H1 (cell line): ENCODE results near the gene RABGGTA. TPM values are rescaled to one million over a fixed set of nuclear protein-coding genes. Genes with fewer than 3 reads are reported as not detected.

Source experiments
- CTCF ChIA-PET: fragments of 300-600 bp; sonication (Branson Sonifier 250); formaldehyde crosslinking; loops from one replicate; lab custom pipeline; 2021; ENCODE audit not compliant: partially characterized antibody; lab: Charles Lee
- POLR2A ChIA-PET: fragments of 300-600 bp; sonication (Branson Sonifier 250); formaldehyde crosslinking; loops from one replicate; lab custom pipeline; 2021; ENCODE audit warnings: inconsistent platforms; ENCODE audit not compliant: partially characterized antibody; lab: Charles Lee
- DNase-seq, 2 experiments: peaks; one replicate each; pipeline versions ENCODE4 v3.0.0 to v3.0.0-alpha.2; 2010 to 2022; ENCODE audit warnings: low spot score in 2 of 2, low read depth in 1 of 2, mixed read lengths in 1 of 2
- FAIRE-seq: peaks from 2 replicates; lab custom pipeline; 2011; peaks lifted over from hg19 to GRCh38; lab: Jason Lieb, UNC
- H2AFZ ChIP-seq: 2 replicates; pipeline ENCODE4 v1.8.1; 2012; ENCODE audit warnings: low read length, inconsistent platforms
- H2AK5ac ChIP-seq: 2 replicates; pipeline ENCODE4 v1.6.1; 2013; ENCODE audit warnings: low read depth, low read length
- H2BK120ac ChIP-seq: replicated peaks from 2 replicates; pipeline ENCODE3; 2013; ENCODE audit warnings: low read depth, low read length, inconsistent platforms
- H2BK12ac ChIP-seq: 2 replicates; pipeline ENCODE4 v1.6.1; 2013; ENCODE audit warnings: low read depth, low read length
- H2BK15ac ChIP-seq: 2 replicates; pipeline ENCODE4 v1.6.1; 2013; ENCODE audit warnings: low read length
- H2BK20ac ChIP-seq: 2 replicates; pipeline ENCODE4 v1.6.1; 2013; ENCODE audit warnings: low read length
- H2BK5ac ChIP-seq: 2 replicates; pipeline ENCODE4 v1.6.1; 2013; ENCODE audit warnings: low read depth, low read length
- H3K14ac ChIP-seq: 2 replicates; pipeline ENCODE4 v1.6.1; 2013; ENCODE audit warnings: inconsistent platforms; ENCODE audit not compliant: insufficient read length
- H3K18ac ChIP-seq: 2 replicates; pipeline ENCODE4 v1.6.1; 2013; ENCODE audit warnings: low read length; ENCODE audit errors: extremely low read depth
- H3K23ac ChIP-seq: 2 replicates; pipeline ENCODE4 v1.6.1; 2013; ENCODE audit warnings: inconsistent platforms; ENCODE audit not compliant: insufficient read length
- H3K23me2 ChIP-seq: 2 replicates; pipeline ENCODE4 v1.6.1; 2013; ENCODE audit warnings: low read depth, low read length
- H3K27ac ChIP-seq: 2 replicates; pipeline ENCODE4 v1.6.1; 2011; ENCODE audit warnings: low read depth, low read length, inconsistent platforms
- H3K27me3 ChIP-seq, 4 experiments: replicated peaks in 1 of 4; 1 replicate in 1 of 4; 2 replicates in 3 of 4; pipeline versions ENCODE4 v1.6.1 to v1.8.1; 2011 to 2013; ENCODE audit warnings: low read length in 3 of 4, mild to moderate bottlenecking in 3 of 4, inconsistent platforms in 2 of 4, mixed read lengths in 2 of 4, moderate library complexity in 1 of 4; ENCODE audit not compliant: control insufficient read depth in 3 of 4, insufficient read depth in 3 of 4; ENCODE audit errors: extremely low read depth in 1 of 4
- H3K36me3 ChIP-seq, 4 experiments: 2 replicates each; pipeline versions ENCODE4 v1.6.1 to v1.8.1; 2011 to 2013; ENCODE audit warnings: mild to moderate bottlenecking in 4 of 4, low read length in 3 of 4, moderate library complexity in 2 of 4, control low read depth in 1 of 4, inconsistent platforms in 1 of 4; ENCODE audit not compliant: insufficient read depth in 4 of 4, control insufficient read depth in 2 of 4
- H3K4ac ChIP-seq: replicated peaks from 2 replicates; pipeline ENCODE3; 2013; ENCODE audit warnings: low read length, low read depth, mixed read lengths, inconsistent platforms; ENCODE audit not compliant: insufficient read length
- H3K4me1 ChIP-seq, 4 experiments: replicated peaks in 1 of 4; 1 replicate in 1 of 4; 2 replicates in 3 of 4; pipeline versions ENCODE4 v1.6.1 to v1.8.1; 2011 to 2013; ENCODE audit warnings: low read length in 3 of 4, inconsistent platforms in 2 of 4, mixed read lengths in 1 of 4; ENCODE audit not compliant: insufficient read depth in 4 of 4, control insufficient read depth in 3 of 4
- H3K4me2 ChIP-seq, 2 experiments: 2 replicates each; pipeline versions ENCODE4 v1.6.1 to v1.8.1; 2011 to 2013; ENCODE audit warnings: low read depth in 2 of 2, low read length in 2 of 2, control low read depth in 1 of 2, inconsistent platforms in 1 of 2, mild to moderate bottlenecking in 1 of 2; ENCODE audit not compliant: insufficient read depth in 1 of 2
- H3K4me3 ChIP-seq, 4 experiments: fragments of 200-600, 300-600 bp in 1 of 4; sonication (generic), shearing (Covaris generic), sonication (Bioruptor Twin) in 1 of 4; 2 replicates each; pipeline versions ENCODE4 v1.5.1 to v1.8.1; 2011 to 2016; ENCODE audit warnings: low read length in 4 of 4, low read depth in 3 of 4, control low read depth in 2 of 4, inconsistent platforms in 2 of 4, mild to moderate bottlenecking in 2 of 4, mixed read lengths in 1 of 4, moderate library complexity in 1 of 4; ENCODE audit not compliant: insufficient read depth in 2 of 4; ENCODE audit errors: extremely low read depth in 1 of 4
- H3K56ac ChIP-seq: replicated peaks from 2 replicates; pipeline ENCODE3; 2013; ENCODE audit warnings: low read depth, mild to moderate bottlenecking, mixed read lengths, low read length, inconsistent platforms; ENCODE audit not compliant: insufficient read length
- H3K79me1 ChIP-seq: 2 replicates; pipeline ENCODE4 v1.6.1; 2013; ENCODE audit warnings: low read depth, low read length, control low read depth
- H3K79me2 ChIP-seq, 2 experiments: 2 replicates each; pipeline versions ENCODE4 v1.6.1 to v1.8.1; 2012 to 2013; ENCODE audit warnings: low read length in 2 of 2, mild to moderate bottlenecking in 2 of 2, inconsistent platforms in 1 of 2; ENCODE audit not compliant: insufficient read depth in 2 of 2, control insufficient read depth in 1 of 2
- H3K9ac ChIP-seq, 4 experiments: replicated peaks in 1 of 4; 1 replicate in 1 of 4; 2 replicates in 3 of 4; pipeline versions ENCODE4 v1.6.1 to v1.8.1; 2011 to 2013; ENCODE audit warnings: low read depth in 3 of 4, low read length in 3 of 4, control low read depth in 2 of 4, mild to moderate bottlenecking in 2 of 4, moderate library complexity in 2 of 4, inconsistent platforms in 1 of 4; ENCODE audit errors: extremely low read depth in 1 of 4
- H3K9me3 ChIP-seq, 2 experiments: 2 replicates each; pipeline versions ENCODE4 v1.6.1 to v1.8.1; 2012 to 2013; ENCODE audit warnings: mild to moderate bottlenecking in 2 of 2, moderate library complexity in 2 of 2, control low read depth in 1 of 2, inconsistent platforms in 1 of 2, low read depth in 1 of 2, low read length in 1 of 2, mixed read lengths in 1 of 2; ENCODE audit not compliant: insufficient read depth in 2 of 2
- H4K20me1 ChIP-seq, 2 experiments: replicated peaks in 1 of 2; 2 replicates each; pipeline versions ENCODE3 to v1.8.1; 2011 to 2013; ENCODE audit warnings: inconsistent platforms in 2 of 2, low read length in 2 of 2, mild to moderate bottlenecking in 1 of 2; ENCODE audit not compliant: insufficient read depth in 2 of 2, control insufficient read depth in 1 of 2
- H4K5ac ChIP-seq: 2 replicates; pipeline ENCODE4 v1.6.1; 2013; ENCODE audit warnings: low read length, low read depth, mixed read lengths, inconsistent platforms; ENCODE audit not compliant: insufficient read length
- H4K8ac ChIP-seq: 2 replicates; pipeline ENCODE4 v1.8.0; 2013; ENCODE audit warnings: mild to moderate bottlenecking, moderate library complexity, low read length, inconsistent platforms; ENCODE audit not compliant: insufficient read depth; ENCODE audit errors: extremely low read depth
- H4K91ac ChIP-seq: replicated peaks from 2 replicates; pipeline ENCODE3; 2013; ENCODE audit warnings: low read length, mixed read lengths, inconsistent platforms; ENCODE audit not compliant: insufficient read length
- ATF2 ChIP-seq: IDR thresholded peaks from 2 replicates; pipeline ENCODE4 v1.6.1; 2012; ENCODE audit warnings: low read length, inconsistent platforms
- BACH1 ChIP-seq: IDR thresholded peaks from 2 replicates; pipeline ENCODE4 v1.6.1; 2012; ENCODE audit warnings: low read length, improper control_type of control experiment
- BRCA1 ChIP-seq: IDR thresholded peaks from 2 replicates; pipeline ENCODE4 v1.6.1; 2012; ENCODE audit warnings: low read depth, low read length, improper control_type of control experiment
- EP300 ChIP-seq, 2 experiments: IDR thresholded peaks; 1 replicate in 1 of 2; 2 replicates in 1 of 2; pipeline ENCODE4 v1.6.1; 2011 to 2012; ENCODE audit warnings: low read depth in 2 of 2, low read length in 2 of 2, mild to moderate bottlenecking in 2 of 2, borderline replicate concordance in 1 of 2, inconsistent platforms in 1 of 2, moderate library complexity in 1 of 2
- FOSL1 ChIP-seq: IDR thresholded peaks from 2 replicates; pipeline ENCODE4 v1.6.1; 2011; ENCODE audit warnings: mild to moderate bottlenecking, low read depth, low read length, moderate library complexity; ENCODE audit not compliant: insufficient read depth
- KDM4A ChIP-seq: IDR thresholded peaks from one replicate; pipeline ENCODE4 v1.7.1; 2012; ENCODE audit warnings: low read depth, mild to moderate bottlenecking, moderate library complexity, low read length, inconsistent platforms; ENCODE audit not compliant: severe bottlenecking
- MAX ChIP-seq: IDR thresholded peaks from 2 replicates; pipeline ENCODE4 v1.6.1; 2012; ENCODE audit warnings: inconsistent platforms
- NRF1 ChIP-seq: IDR thresholded peaks from 2 replicates; pipeline ENCODE4 v1.6.1; 2011; ENCODE audit warnings: mild to moderate bottlenecking, low read depth, low read length, improper control_type of control experiment
- POLR2AphosphoS5 ChIP-seq: IDR thresholded peaks from 2 replicates; pipeline ENCODE4 v1.6.1; 2011; ENCODE audit warnings: low read depth, low read length
- POU5F1 ChIP-seq: IDR thresholded peaks from 2 replicates; pipeline ENCODE4 v1.6.1; 2011; ENCODE audit warnings: low read depth, mild to moderate bottlenecking, low read length, moderate library complexity
- SAP30 ChIP-seq: fragments of 300-600 bp; sonication (generic); IDR thresholded peaks from 2 replicates; pipeline ENCODE4 v1.7.1; 2012; ENCODE audit warnings: low read length, moderate library complexity, mild to moderate bottlenecking, inconsistent platforms; ENCODE audit not compliant: insufficient read depth, insufficient replicate concordance
- SP4 ChIP-seq: IDR thresholded peaks from 2 replicates; pipeline ENCODE4 v1.6.1; 2012; ENCODE audit warnings: low read length, inconsistent platforms
- WGBS, 2 experiments: shearing (Covaris generic) in 1 of 2; methylation state at CpG; one replicate each; pipeline versions ENCODE4 v1.1.6 to v1.1.7; 2013 to 2015; ENCODE audit warnings: low lambda C conversion rate in 2 of 2, mixed read lengths in 2 of 2, inconsistent platforms in 1 of 2, low coverage in 1 of 2, missing lambda C conversion rate in 1 of 2; ENCODE audit not compliant: insufficient replicate concordance in 2 of 2, insufficient coverage in 1 of 2, insufficient read length in 1 of 2; ENCODE audit errors: extremely low coverage in 1 of 2, missing lambda C conversion rate in 1 of 2; 5-methylcytosine and 5-hydroxymethylcytosine counted together
- polyA plus RNA-seq, 7 experiments: library from polyadenylated mRNA; depleted of rRNA in 3 of 7; stranded (reverse) in 5 of 7; unstranded in 2 of 7; fragments of >200 nt in 5 of 7; fragments of 200-250 nt in 2 of 7; gene quantifications; 1 replicate in 5 of 7; 2 replicates in 1 of 7; 4 replicates in 1 of 7; pipeline versions ENCODE4 v1.2.1 to v1.2.3, GENCODE V29; 2011 to 2013; ENCODE audit warnings: missing spikeins in 2 of 7, mixed read lengths in 2 of 7
- total RNA-seq: library from RNA; stranded (reverse); fragmentation: NEBNext Ultra II Directional; extraction: Animal tissue kit (Norgen Biotek cat#: 25700); gene quantifications from 2 replicates; pipeline ENCODE4 v1.2.1, GENCODE V29; 2021

Gene RABGGTA
- total and polyA plus RNA-seq, 2 of the 8 experiments (the other 6 are each of a cell fraction or from before 2014, with no cell fraction given) = 16.0 to 49.8 TPM

- no peak overlapping the region for H3K27ac ChIP-seq
- H2BK5ac ChIP-seq = no peak overlapping the region
- no peak overlapping the region for H3K4ac ChIP-seq
- H3K23ac ChIP-seq = no peak overlapping the region
- no peak overlapping the region for H4K5ac ChIP-seq
- H3K14ac ChIP-seq = no peak overlapping the region
- H3K4me2 ChIP-seq = no peak overlapping the region
- no peak overlapping the region for H4K8ac ChIP-seq
- FAIRE-seq = no peak
- H3K79me2 ChIP-seq = no peaks in the 10 kb centered on the region
- no peak overlapping the region for H2BK12ac ChIP-seq
- no peaks in the 10 kb centered on the region; a peak in 1 of 7 replicates for H3K4me1 ChIP-seq
- H2AFZ ChIP-seq = no peak overlapping the region
- no peaks in the 10 kb centered on the region for H3K36me3 ChIP-seq
- H2BK20ac ChIP-seq = no peak overlapping the region
- H4K91ac ChIP-seq = no peak overlapping the region
- no peaks in the 10 kb centered on the region for H3K79me1 ChIP-seq
- H3K23me2 ChIP-seq = no peaks in the 10 kb centered on the region
- no peak overlapping the region for H3K56ac ChIP-seq
- H2BK15ac ChIP-seq = no peak overlapping the region
- H3K9me3 ChIP-seq = no peaks in the 10 kb centered on the region
- ChIA-PET CTCF (interaction anchor here (0.9 to 6.0 kb wide), 6 partner anchors 8 to 105 kb away, joined by 3 to 63 read pairs (median 26); partner anchors contain the start of genes CIDEB, DHRS1, NOP9 and RABGGTA), POLR2A (interaction anchor here (0.6 to 4.5 kb wide), 3 partner anchors 11 to 16 kb away, joined by 3 to 26 read pairs (median 3); partner anchors contain the start of gene RABGGTA)
- H2BK120ac ChIP-seq = no peak overlapping the region
- H3K27me3 ChIP-seq = no peaks in the 10 kb centered on the region; a peak in 1 of 7 replicates
- no peak overlapping the region for H3K18ac ChIP-seq
- DNase-seq = no peak
- no peak overlapping the region for H3K9ac ChIP-seq
- 83% methylated on average over 7 of the region's 7 CpGs; no CpG with 5 or more reads in 1 of the 2 experiments for WGBS, 2 experiments
- H4K20me1 ChIP-seq = peaks cover 0 to 2% of the 10 kb centered on the region in 2 experiments
- H3K4me3 ChIP-seq = no peak overlapping the region
- H2AK5ac ChIP-seq = no peak overlapping the region
- TF ChIP-seq SAP30 (no peak), BACH1 (no peak), KDM4A (no peak), MAX (no peak), ATF2 (no peak), NRF1 (no peak), EP300 (IDR thresholded peaks at IDR 0.05; ENCODE audit: borderline replicate concordance in 1 of 2, low read depth in 2 of 2, low read length in 2 of 2) (no peak), BRCA1 (no peak), POU5F1 (no peak), SP4 (no peak), FOSL1 (no peak), POLR2AphosphoS5 (no peak)
These were observed 17.5 kb downstream of the RABGGTA start for GRCh38 chr14:24253936-24254335.
